SK-N-SH (cell line): ENCODE results near the gene OBP2B.

Experiments used
- EP300 ChIP-seq, 2 experiments: IDR thresholded peaks; 2 replicates each; pipeline versions ENCODE4 v1.4.0 to v1.6.1; 2012; ENCODE audit warnings: borderline replicate concordance in 1 of 2, low read depth in 1 of 2, low read length in 1 of 2
- NRF1 ChIP-seq: IDR thresholded peaks from 2 replicates; pipeline ENCODE4 v1.6.1; 2012; ENCODE audit warnings: low read depth, mild to moderate bottlenecking, low read length
- RAD21 ChIP-seq: IDR thresholded peaks from 2 replicates; pipeline ENCODE4 v1.6.1; 2012; ENCODE audit warnings: mild to moderate bottlenecking, low read length
- TF ChIP-seq, protein P1 (sequence below): fragments of 200-600 bp; sonication (generic); IDR thresholded peaks from 2 replicates; pipeline ENCODE4 v1.6.1; 2017; ENCODE audit warnings: antibody characterized with exemption, mild to moderate bottlenecking, moderate library complexity

DNA sequence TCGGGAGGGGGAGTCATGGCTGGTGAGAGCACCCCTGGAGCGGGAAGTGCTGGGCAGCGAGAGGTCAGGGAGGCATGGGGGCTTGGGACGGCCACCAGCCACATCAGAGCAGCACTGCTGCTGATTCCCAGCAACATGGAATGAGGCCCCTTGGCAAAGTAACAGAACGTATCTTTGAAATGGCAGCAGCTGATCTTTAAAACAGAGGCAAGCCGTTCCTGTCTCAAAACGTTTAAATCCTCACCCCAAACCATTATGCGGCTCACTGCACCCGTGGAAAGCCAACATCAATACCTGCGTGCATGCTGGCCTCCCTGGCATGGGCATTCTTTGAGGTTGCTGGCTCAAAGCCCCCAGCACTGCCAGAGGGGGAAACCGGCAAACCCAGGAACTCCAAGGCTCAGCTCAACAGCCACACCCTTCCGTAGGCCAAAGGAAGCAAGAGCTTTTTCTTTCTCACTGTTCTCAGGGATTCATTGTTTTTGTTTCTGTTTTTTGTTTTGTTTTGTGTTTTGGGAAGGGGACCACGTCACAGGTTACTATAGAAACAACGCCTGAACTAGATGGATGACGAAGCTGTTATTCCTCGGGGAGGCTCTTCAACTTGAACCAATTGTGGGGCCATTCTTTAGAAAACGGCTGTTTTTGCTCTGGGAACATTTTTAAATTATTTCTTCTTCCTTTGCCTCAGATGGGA, 28.1 kb upstream of the OBP2B start:
- no peak for TF ChIP-seq NRF1
- TF ChIP-seq RAD21, result no peak
- TF ChIP-seq, protein P1, sequence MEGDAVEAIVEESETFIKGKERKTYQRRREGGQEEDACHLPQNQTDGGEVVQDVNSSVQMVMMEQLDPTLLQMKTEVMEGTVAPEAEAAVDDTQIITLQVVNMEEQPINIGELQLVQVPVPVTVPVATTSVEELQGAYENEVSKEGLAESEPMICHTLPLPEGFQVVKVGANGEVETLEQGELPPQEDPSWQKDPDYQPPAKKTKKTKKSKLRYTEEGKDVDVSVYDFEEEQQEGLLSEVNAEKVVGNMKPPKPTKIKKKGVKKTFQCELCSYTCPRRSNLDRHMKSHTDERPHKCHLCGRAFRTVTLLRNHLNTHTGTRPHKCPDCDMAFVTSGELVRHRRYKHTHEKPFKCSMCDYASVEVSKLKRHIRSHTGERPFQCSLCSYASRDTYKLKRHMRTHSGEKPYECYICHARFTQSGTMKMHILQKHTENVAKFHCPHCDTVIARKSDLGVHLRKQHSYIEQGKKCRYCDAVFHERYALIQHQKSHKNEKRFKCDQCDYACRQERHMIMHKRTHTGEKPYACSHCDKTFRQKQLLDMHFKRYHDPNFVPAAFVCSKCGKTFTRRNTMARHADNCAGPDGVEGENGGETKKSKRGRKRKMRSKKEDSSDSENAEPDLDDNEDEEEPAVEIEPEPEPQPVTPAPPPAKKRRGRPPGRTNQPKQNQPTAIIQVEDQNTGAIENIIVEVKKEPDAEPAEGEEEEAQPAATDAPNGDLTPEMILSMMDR, result no peak
- no peak for TF ChIP-seq EP300 (IDR thresholded peaks at IDR 0.05; ENCODE audit: borderline replicate concordance in 1 of 2, low read depth in 1 of 2, low read length in 1 of 2)
